DOHH2 (cell line): ENCODE measurements around the gene GMEB2.
"Not testable (repeated sequence)": the region's sequence is repeated elsewhere in the genome, so short reads cannot be mapped to it uniquely, and the experiment has no call there.

Experiments used
- H3F3A ChIP-seq: fragments of 200-600 bp; sonication (generic), shearing (Covaris generic); 2 replicates; pipeline ENCODE4 v1.6.0; 2016; ENCODE audit warnings: antibody characterized with exemption, mild to moderate bottlenecking; ENCODE audit not compliant: control insufficient read depth, insufficient read depth
- H3K27ac ChIP-seq: fragments of 200-600 bp; sonication (generic); 2 replicates; pipeline ENCODE4 v1.5.1; 2014; ENCODE audit warnings: low read depth, mild to moderate bottlenecking, low read length, moderate library complexity
- H3K27me3 ChIP-seq: fragments of 200-600 bp; sonication (generic); 2 replicates; pipeline ENCODE4 v1.6.1; 2014; ENCODE audit warnings: mild to moderate bottlenecking, low read length, mixed read lengths; ENCODE audit not compliant: control insufficient read depth
- H3K36me3 ChIP-seq: fragments of 200-600 bp; sonication (generic); 2 replicates; pipeline ENCODE4 v1.6.1; 2014; ENCODE audit warnings: mild to moderate bottlenecking, low read length, moderate library complexity, mixed read lengths; ENCODE audit not compliant: control insufficient read depth
- H3K4me1 ChIP-seq: fragments of 200-600 bp; sonication (generic); 2 replicates; pipeline ENCODE4 v1.6.1; 2014; ENCODE audit warnings: mild to moderate bottlenecking, low read length, mixed read lengths; ENCODE audit not compliant: control insufficient read depth
- H3K4me2 ChIP-seq: fragments of 200-600 bp; sonication (generic); 2 replicates; pipeline ENCODE4 v1.6.0; 2014; ENCODE audit warnings: mild to moderate bottlenecking, low read length, moderate library complexity
- H3K4me3 ChIP-seq: fragments of 200-600 bp; sonication (generic); 2 replicates; pipeline ENCODE4 v1.5.1; 2014; ENCODE audit warnings: mild to moderate bottlenecking, low read length, mixed read lengths
- H3K79me2 ChIP-seq: fragments of 200-600 bp; sonication (generic); 2 replicates; pipeline ENCODE4 v1.6.1; 2014; ENCODE audit warnings: mild to moderate bottlenecking, low read length, mixed read lengths; ENCODE audit not compliant: control insufficient read depth
- H3K9me2 ChIP-seq: fragments of 200-600 bp; sonication (generic); replicated peaks from 2 replicates; pipeline ENCODE4 v1.6.1; 2014; ENCODE audit warnings: mild to moderate bottlenecking, low read length, mixed read lengths; ENCODE audit not compliant: control insufficient read depth
- H3K9me3 ChIP-seq: fragments of 200-600 bp; sonication (generic); 2 replicates; pipeline ENCODE4 v1.6.1; 2014; ENCODE audit warnings: antibody characterized with exemption, low read length, mixed read lengths; ENCODE audit not compliant: control insufficient read depth, insufficient read depth
- H4K20me1 ChIP-seq: fragments of 200-600 bp; sonication (generic); 2 replicates; pipeline ENCODE4 v1.6.0; 2014; ENCODE audit warnings: low read depth, mild to moderate bottlenecking, antibody characterized with exemption, low read length, moderate library complexity; ENCODE audit not compliant: control insufficient read depth, insufficient read depth
- CTCF ChIP-seq: fragments of 200-600 bp; sonication (generic); IDR thresholded peaks from one replicate; pipeline ENCODE4 v1.5.1; 2014; ENCODE audit warnings: antibody characterized with exemption, mild to moderate bottlenecking, low read depth, low read length; ENCODE audit not compliant: poor library complexity, severe bottlenecking
- EZH2phosphoT487 ChIP-seq: fragments of 200-600 bp; sonication (generic); IDR thresholded peaks from 2 replicates; pipeline ENCODE4 v1.6.1; 2017; ENCODE audit warnings: borderline replicate concordance, mild to moderate bottlenecking, antibody characterized with exemption, low read length, moderate library complexity, mixed read lengths

GMEB2 gene

GRCh38 chr20:63572788-63573646 is 53.9 kb downstream of the GMEB2 start:
- TF ChIP-seq CTCF (peak; percentile 25), EZH2phosphoT487 (no peak)
- no peak overlapping the region for H3K27ac ChIP-seq

GRCh38 chr20:63572071-63572787 is 54.7 kb downstream of the GMEB2 start:
- no peaks in the 10 kb centered on the region for H3F3A ChIP-seq
- H3K4me3 ChIP-seq = no peak overlapping the region
- peaks cover 31% of the 10 kb centered on the region for H3K27me3 ChIP-seq
- H3K4me1 ChIP-seq = peaks cover 19% of the 10 kb centered on the region
- no peaks in the 10 kb centered on the region for H3K9me3 ChIP-seq
- no peaks in the 10 kb centered on the region for H3K9me2 ChIP-seq
- no peaks in the 10 kb centered on the region for H3K36me3 ChIP-seq
- TF ChIP-seq EZH2phosphoT487 (no peak), CTCF (no peak)
- no peaks in the 10 kb centered on the region for H3K79me2 ChIP-seq
- no peak overlapping the region for H3K4me2 ChIP-seq
- H3K27ac ChIP-seq = no peak overlapping the region
- H4K20me1 ChIP-seq = peaks cover 3% of the 10 kb centered on the region; the same call in 1 of the 2 replicates

More at GRCh38 chr20:63572788-63573646, 53.9 kb downstream of the GMEB2 start:
- Histone ChIP-seq H3K36me3 (no peaks in the 10 kb centered on the region), H3K79me2 (no peaks in the 10 kb centered on the region), H4K20me1 (peaks cover 2% of the 10 kb centered on the region; the same call in 1 of the 2 replicates), H3K9me2 (no peaks in the 10 kb centered on the region), H3K4me2 (peak overlapping the region; percentile 72), H3F3A (no peaks in the 10 kb centered on the region), H3K4me1 (peaks cover 14% of the 10 kb centered on the region), H3K4me3 (peak overlapping the region; percentile 67), H3K9me3 (no peaks in the 10 kb centered on the region), H3K27me3 (peaks cover 26% of the 10 kb centered on the region)

GRCh38 chr20:63571087-63571478 is 55.8 kb downstream of the GMEB2 start:
- H3F3A ChIP-seq, H3K4me2 ChIP-seq, H3K4me3 ChIP-seq, H3K27ac ChIP-seq, H4K20me1 ChIP-seq, H3K9me3 ChIP-seq, H3K36me3 ChIP-seq, H3K9me2 ChIP-seq, H3K79me2 ChIP-seq: not testable (repeated sequence)
- Histone ChIP-seq H3K4me1 (peaks cover 19% of the 10 kb centered on the region), H3K27me3 (peaks cover 36% of the 10 kb centered on the region)
